PFSK-1 (cell line): Measurements from ENCODE around the gene MKKS.

Source experiments
- FOXP2 ChIP-seq: optimal IDR thresholded peaks from 2 replicates; pipeline ENCODE3; 2011; ENCODE audit warnings: borderline replicate concordance, control low read depth, inconsistent platforms; ENCODE audit not compliant: insufficient read depth; ENCODE audit errors: extremely low read length, extremely low read depth
- POLR2AphosphoS5 ChIP-seq: IDR thresholded peaks from 2 replicates; pipeline ENCODE4 v1.6.1; 2012; ENCODE audit warnings: low read depth, mild to moderate bottlenecking, control low read depth, low read length, moderate library complexity
- SIN3A ChIP-seq: IDR thresholded peaks from 2 replicates; pipeline ENCODE4 v1.6.1; 2012; ENCODE audit warnings: mild to moderate bottlenecking, low read length, moderate library complexity, borderline replicate concordance; ENCODE audit not compliant: insufficient read depth
- TAF1 ChIP-seq: IDR thresholded peaks from 2 replicates; pipeline ENCODE4 v1.6.1; 2012; ENCODE audit warnings: low read length, control low read depth, borderline replicate concordance; ENCODE audit not compliant: insufficient read depth
- TF ChIP-seq, protein P1 (sequence below), 2 experiments: IDR thresholded peaks; 2 replicates each; pipeline versions ENCODE4 v1.6.1 to v1.8.0; 2011 to 2012; ENCODE audit warnings: low read depth in 2 of 2, low read length in 2 of 2, control low read depth in 1 of 2, inconsistent platforms in 1 of 2, mild to moderate bottlenecking in 1 of 2, moderate library complexity in 1 of 2; ENCODE audit not compliant: insufficient read depth in 1 of 2

The MKKS gene

DNA sequence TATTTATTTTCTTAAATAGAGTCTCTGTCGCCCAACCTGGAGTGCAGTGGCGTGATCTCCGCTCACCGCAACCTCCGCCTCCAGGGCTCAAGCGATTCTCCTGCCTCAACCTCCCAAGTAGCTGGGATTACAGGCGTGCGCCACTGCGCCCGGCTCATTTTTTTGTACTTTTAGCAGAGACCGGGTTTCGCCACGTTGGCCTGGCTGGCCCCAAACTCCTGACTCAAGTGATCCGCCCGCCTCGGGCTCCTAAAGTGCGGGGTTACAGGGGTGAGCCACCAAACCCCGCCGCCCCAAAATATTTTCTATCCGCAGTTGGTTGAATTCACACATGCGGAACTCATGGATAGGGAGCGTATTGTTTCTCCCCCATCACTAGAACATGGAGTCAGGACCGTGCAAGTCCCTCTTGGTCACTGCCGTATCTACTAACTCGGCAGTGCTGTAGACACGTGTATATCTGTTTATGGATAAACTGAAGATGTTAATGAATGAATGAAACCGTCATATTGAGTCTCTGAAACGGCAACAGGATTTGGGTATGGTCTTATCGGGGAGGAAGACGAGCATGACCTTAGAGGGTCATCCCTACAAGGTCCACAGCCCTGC, 904 bp downstream of the MKKS start:
- TF ChIP-seq, protein P1, sequence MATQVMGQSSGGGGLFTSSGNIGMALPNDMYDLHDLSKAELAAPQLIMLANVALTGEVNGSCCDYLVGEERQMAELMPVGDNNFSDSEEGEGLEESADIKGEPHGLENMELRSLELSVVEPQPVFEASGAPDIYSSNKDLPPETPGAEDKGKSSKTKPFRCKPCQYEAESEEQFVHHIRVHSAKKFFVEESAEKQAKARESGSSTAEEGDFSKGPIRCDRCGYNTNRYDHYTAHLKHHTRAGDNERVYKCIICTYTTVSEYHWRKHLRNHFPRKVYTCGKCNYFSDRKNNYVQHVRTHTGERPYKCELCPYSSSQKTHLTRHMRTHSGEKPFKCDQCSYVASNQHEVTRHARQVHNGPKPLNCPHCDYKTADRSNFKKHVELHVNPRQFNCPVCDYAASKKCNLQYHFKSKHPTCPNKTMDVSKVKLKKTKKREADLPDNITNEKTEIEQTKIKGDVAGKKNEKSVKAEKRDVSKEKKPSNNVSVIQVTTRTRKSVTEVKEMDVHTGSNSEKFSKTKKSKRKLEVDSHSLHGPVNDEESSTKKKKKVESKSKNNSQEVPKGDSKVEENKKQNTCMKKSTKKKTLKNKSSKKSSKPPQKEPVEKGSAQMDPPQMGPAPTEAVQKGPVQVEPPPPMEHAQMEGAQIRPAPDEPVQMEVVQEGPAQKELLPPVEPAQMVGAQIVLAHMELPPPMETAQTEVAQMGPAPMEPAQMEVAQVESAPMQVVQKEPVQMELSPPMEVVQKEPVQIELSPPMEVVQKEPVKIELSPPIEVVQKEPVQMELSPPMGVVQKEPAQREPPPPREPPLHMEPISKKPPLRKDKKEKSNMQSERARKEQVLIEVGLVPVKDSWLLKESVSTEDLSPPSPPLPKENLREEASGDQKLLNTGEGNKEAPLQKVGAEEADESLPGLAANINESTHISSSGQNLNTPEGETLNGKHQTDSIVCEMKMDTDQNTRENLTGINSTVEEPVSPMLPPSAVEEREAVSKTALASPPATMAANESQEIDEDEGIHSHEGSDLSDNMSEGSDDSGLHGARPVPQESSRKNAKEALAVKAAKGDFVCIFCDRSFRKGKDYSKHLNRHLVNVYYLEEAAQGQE (IDR thresholded peaks at IDR 0.05; ENCODE audit: insufficient read depth in 1 of 2, low read depth in 2 of 2, low read length in 2 of 2), result no peak
- TF ChIP-seq POLR2AphosphoS5 (no peak), TAF1 (no peak)

DNA sequence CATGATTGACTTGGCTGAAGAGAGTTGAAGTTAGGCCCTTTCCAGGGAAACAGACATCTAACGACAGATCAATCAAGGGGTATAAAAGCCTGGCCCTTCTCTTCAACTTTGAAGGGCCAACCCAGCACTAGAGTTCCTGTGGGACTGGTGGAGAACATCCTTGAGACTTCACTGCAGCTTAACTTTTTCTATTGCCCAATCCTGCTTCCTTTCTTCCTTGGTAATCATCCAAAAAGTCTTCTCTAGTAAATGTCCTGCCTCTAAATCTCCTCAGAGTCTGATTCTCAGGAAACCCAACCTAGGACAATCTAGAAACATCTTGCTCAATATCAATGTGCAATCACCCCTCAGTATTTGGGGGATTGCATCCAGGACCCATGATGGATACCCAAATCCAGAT, 1.9 kb downstream of the MKKS start:
- TF ChIP-seq TAF1 (no peak), SIN3A (no peak), FOXP2 (no peak), POLR2AphosphoS5 (no peak)
- TF ChIP-seq, protein P1 (IDR thresholded peaks at IDR 0.05; ENCODE audit: insufficient read depth in 1 of 2, low read depth in 2 of 2, low read length in 2 of 2), result no peak

- TF ChIP-seq FOXP2 (no peak), SIN3A (no peak), POLR2AphosphoS5 (no peak), TAF1 (no peak)
- TF ChIP-seq, protein P1 (IDR thresholded peaks at IDR 0.05; ENCODE audit: insufficient read depth in 1 of 2, low read depth in 2 of 2, low read length in 2 of 2), result no peak
These were observed 3.3 kb downstream of the MKKS start for GRCh38 chr20:10430704-10431103.

DNA sequence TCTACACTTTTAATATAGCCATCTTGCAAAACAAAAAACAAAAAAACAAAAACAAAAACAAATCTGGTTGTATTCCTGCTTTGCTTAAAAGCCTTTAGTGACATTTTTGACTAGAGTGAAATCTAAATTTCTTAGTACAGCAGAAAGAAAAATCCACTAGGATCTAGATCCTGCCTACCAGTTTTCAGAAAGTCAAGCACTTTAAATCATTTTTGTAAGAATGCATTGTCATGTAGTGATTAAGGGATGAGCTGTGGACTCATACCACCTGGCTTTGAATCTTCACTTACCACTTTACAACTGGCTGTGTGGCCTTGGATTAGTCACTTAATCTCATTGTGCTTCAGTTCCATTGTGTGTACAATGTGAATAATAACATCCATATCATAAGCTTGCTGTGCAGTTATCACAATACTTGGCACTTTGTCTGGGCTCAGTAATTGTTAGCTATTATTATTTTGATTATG, 4.0 kb downstream of the MKKS start:
- TF ChIP-seq, protein P1 (IDR thresholded peaks at IDR 0.05; ENCODE audit: insufficient read depth in 1 of 2, low read depth in 2 of 2, low read length in 2 of 2), result no peak
- TF ChIP-seq SIN3A (no peak), POLR2AphosphoS5 (no peak), FOXP2 (no peak), TAF1 (no peak)
